Gastroesophageal sphincter (tissue), 4 donors: Measurements from ENCODE around the gene PTPRG. TPM values are rescaled to one million over a fixed set of nuclear protein-coding genes. Genes with fewer than 3 reads are reported as not detected.

ENCODE experiments used
- ATAC-seq: fragments of 150-250 bp; one replicate; pipeline ENCODE4 v1.9.1; 2016; ENCODE audit warnings: mild to moderate bottlenecking, moderate library complexity
- H3K27ac ChIP-seq, 4 donors: fragments of 200-600 bp; sonication (generic) in 3 of 4; 1 replicate in 3 of 4; 2 replicates in 1 of 4; pipeline ENCODE4 v1.5.1; 2016 to 2019
- H3K27me3 ChIP-seq: fragments of 200-600 bp; sonication (generic); one replicate; pipeline ENCODE4 v1.5.1; 2019
- H3K36me3 ChIP-seq, 2 donors: fragments of 200-600 bp; sonication (generic); one replicate each; pipeline ENCODE4 v1.5.1; 2019; ENCODE audit warnings: control low read depth in 1 of 2
- H3K4me1 ChIP-seq, 3 donors: fragments of 200-600 bp; sonication (generic); 1 replicate in 2 of 3; 2 replicates in 1 of 3; pipeline ENCODE4 v1.5.1; 2016 to 2019; ENCODE audit warnings: control low read depth in 2 of 3
- H3K4me3 ChIP-seq, 2 donors: fragments of 200-600 bp; sonication (generic); one replicate each; pipeline ENCODE4 v1.5.1; 2019; ENCODE audit warnings: mild to moderate bottlenecking in 1 of 2, moderate library complexity in 1 of 2
- H3K9me3 ChIP-seq, 3 donors: fragments of 200-600 bp; sonication (generic); one replicate each; pipeline ENCODE4 v1.5.1; 2017 to 2019; ENCODE audit warnings: control low read depth in 2 of 3
- EP300 ChIP-seq: sonication (generic); formaldehyde crosslinking; IDR thresholded peaks from one replicate; pipeline ENCODE4 v1.6.1; 2017; ENCODE audit warnings: antibody characterized with exemption, mild to moderate bottlenecking
- POLR2A ChIP-seq, 2 donors: fragments of 450-650 bp; IDR thresholded peaks; one replicate each; pipeline ENCODE4 v1.6.1; 2017; ENCODE audit warnings: antibody characterized with exemption in 2 of 2, mild to moderate bottlenecking in 2 of 2, moderate library complexity in 1 of 2
- POLR2AphosphoS5 ChIP-seq: sonication (generic); formaldehyde crosslinking; IDR thresholded peaks from one replicate; pipeline ENCODE4 v1.6.1; 2017; ENCODE audit warnings: antibody characterized with exemption
- WGBS, 2 donors: methylation state at CpG; one replicate each; pipeline ENCODE4 v1.1.5; 2018; ENCODE audit warnings: low coverage in 1 of 2; 5-methylcytosine and 5-hydroxymethylcytosine counted together
- total RNA-seq, 4 donors: library from RNA; depleted of rRNA; stranded (reverse); fragments of >200 nt; gene quantifications; one replicate each; pipeline ENCODE4 v1.1.0, GENCODE V29; 2016
- TF ChIP-seq, protein P1 (sequence below), 4 experiments: fragments of 200-600 bp in 2 of 4; fragments of 450-650 bp in 2 of 4; sonication (generic) in 1 of 4; IDR thresholded peaks; one replicate each; pipeline ENCODE4 v1.5.1; 2017 to 2019; ENCODE audit warnings: antibody characterized with exemption in 4 of 4, mild to moderate bottlenecking in 2 of 4, moderate library complexity in 2 of 4

PTPRG gene
- total RNA-seq, 4 donors from 2014 or later: 48.7 to 81.9 (median 52.8) TPM

DNA sequence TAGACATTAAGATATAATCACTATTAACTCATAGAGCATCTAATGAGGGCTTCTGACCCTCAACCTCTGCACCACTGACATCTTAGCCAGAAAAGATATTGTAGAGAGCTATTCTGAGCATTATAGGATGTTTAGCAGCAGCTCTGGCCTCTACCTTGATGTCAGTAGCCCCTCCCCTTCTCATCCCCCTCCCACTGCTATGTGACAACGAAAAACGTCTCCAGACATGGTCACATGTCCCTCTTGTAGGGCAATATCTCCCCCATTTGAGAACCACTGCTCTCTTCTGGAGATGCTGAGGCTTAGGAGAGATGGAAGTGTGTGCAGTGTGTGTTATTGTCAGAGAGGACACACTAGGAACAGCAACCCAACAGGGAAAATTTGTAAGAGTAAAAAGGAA lies 569.7 kb downstream of the PTPRG start:
- ATAC-seq: no peak
- Histone ChIP-seq H3K4me1 (peaks cover 0 to 26% (median 0%) of the 10 kb centered on the region in 3 donors), H3K4me3 (no peak overlapping the region), H3K27ac (no peak overlapping the region), H3K27me3 (no peaks in the 10 kb centered on the region), H3K9me3 (no peaks in the 10 kb centered on the region), H3K36me3 (no peaks in the 10 kb centered on the region)
- 73% methylated on average over 2 of the region's 2 CpGs; no CpG with 5 or more reads in 1 of the 2 donors for WGBS, 2 donors
- TF ChIP-seq POLR2AphosphoS5 (no peak), POLR2A (IDR thresholded peaks at IDR 0.05) (no peak), EP300 (no peak)
- TF ChIP-seq, protein P1, sequence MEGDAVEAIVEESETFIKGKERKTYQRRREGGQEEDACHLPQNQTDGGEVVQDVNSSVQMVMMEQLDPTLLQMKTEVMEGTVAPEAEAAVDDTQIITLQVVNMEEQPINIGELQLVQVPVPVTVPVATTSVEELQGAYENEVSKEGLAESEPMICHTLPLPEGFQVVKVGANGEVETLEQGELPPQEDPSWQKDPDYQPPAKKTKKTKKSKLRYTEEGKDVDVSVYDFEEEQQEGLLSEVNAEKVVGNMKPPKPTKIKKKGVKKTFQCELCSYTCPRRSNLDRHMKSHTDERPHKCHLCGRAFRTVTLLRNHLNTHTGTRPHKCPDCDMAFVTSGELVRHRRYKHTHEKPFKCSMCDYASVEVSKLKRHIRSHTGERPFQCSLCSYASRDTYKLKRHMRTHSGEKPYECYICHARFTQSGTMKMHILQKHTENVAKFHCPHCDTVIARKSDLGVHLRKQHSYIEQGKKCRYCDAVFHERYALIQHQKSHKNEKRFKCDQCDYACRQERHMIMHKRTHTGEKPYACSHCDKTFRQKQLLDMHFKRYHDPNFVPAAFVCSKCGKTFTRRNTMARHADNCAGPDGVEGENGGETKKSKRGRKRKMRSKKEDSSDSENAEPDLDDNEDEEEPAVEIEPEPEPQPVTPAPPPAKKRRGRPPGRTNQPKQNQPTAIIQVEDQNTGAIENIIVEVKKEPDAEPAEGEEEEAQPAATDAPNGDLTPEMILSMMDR (IDR thresholded peaks at IDR 0.05): no peak

DNA sequence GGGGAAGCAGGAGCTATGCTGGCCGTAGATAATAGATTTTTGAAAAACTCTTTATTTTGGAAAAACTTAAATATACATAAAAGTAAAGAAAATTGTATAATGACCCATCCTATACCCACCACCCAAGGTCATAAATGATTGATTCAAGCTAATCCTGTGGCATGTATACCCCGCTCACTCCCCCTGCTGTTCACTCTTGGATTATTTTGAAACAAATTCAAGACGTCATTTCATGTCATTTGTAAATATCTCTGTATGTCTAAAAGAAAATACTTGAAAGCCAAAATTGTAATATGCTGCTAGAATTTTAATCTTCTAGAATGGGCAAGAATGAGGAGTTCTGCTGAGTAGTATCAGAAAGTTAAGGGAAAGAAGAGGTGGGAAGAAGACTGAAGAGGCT lies 570.2 kb downstream of the PTPRG start:
- no peaks in the 10 kb centered on the region for H3K9me3 ChIP-seq
- 29 to 50% methylated on average over 2 to 3 of the region's 3 CpGs for WGBS, 2 donors
- no peaks in the 10 kb centered on the region for H3K27me3 ChIP-seq
- H3K36me3 ChIP-seq: no peaks in the 10 kb centered on the region
- TF ChIP-seq POLR2AphosphoS5 (no peak), EP300 (no peak), POLR2A (IDR thresholded peaks at IDR 0.05) (no peak)
- TF ChIP-seq, protein P1 (IDR thresholded peaks at IDR 0.05): peak in 3 of 4 experiments; percentile 31 to 38 (median 38)
- H3K4me1 ChIP-seq: peaks cover 0 to 26% (median 0%) of the 10 kb centered on the region in 3 donors
- ATAC-seq: peak; percentile 7
- H3K4me3 ChIP-seq: no peak overlapping the region
- H3K27ac ChIP-seq: peak overlapping the region in 2 of 4 donors; percentile 30 to 39

DNA sequence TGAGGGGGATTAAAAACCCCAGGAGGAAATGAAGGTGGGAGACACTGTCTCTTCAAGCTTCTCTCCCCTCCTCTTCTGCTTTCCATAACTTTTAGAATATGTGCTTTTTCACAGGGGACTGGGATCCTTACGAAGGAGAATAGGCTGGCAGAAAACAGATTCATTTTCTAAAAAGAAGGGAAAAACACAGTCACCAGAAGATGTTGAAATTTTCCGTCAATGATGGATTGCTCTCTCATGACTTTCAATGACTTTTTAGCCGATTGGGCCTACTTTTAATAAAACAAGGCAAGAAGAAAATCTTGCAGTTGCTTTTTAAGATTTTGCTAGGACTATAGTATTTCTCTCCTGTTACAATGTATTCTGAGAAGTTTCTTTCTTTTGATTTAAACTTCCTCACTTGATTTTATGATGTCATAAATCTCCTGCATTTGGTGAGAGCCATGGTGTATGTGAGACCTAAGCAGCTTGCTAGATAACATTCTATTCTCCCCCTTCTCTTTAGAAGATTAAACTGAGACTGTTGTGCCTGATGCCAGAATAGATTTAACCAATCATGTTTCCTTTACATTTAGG lies 570.7 kb downstream of the PTPRG start:
- 52 to 61% methylated on average over 3 of the region's 3 CpGs for WGBS, 2 donors
- no peaks in the 10 kb centered on the region for H3K27me3 ChIP-seq
- peak; percentile 58 for ATAC-seq
- peaks cover 0 to 26% (median 0%) of the 10 kb centered on the region in 3 donors for H3K4me1 ChIP-seq
- H3K9me3 ChIP-seq: no peaks in the 10 kb centered on the region
- H3K36me3 ChIP-seq: no peaks in the 10 kb centered on the region
- H3K27ac ChIP-seq: peak overlapping the region in 2 of 4 donors; percentile 30 to 39
- TF ChIP-seq EP300 (no peak), POLR2AphosphoS5 (peak; percentile 49), POLR2A (IDR thresholded peaks at IDR 0.05) (no peak)
- TF ChIP-seq, protein P1 (IDR thresholded peaks at IDR 0.05): no peak
- no peak overlapping the region for H3K4me3 ChIP-seq

DNA sequence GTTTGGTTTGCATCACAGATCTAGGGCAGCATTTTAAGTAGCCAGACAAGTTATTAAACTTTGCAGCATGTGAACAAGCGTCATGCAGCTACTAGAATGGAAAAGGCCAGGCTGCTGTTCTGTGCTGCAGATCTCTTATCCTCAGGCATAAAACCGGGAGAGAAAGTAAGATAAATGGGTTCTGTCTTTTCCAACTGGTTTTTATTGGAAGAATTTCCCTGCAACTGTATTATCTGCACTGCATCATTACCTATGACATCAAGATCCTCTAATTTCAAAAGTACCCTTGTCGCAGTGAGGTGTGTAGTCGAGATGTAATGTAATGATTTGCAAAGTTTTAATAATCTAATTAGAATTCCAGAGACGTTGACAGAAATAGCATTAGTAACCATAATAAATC lies 571.6 kb downstream of the PTPRG start:
- Histone ChIP-seq H3K4me3 (no peak overlapping the region), H3K36me3 (no peaks in the 10 kb centered on the region), H3K9me3 (no peaks in the 10 kb centered on the region), H3K27ac (no peak overlapping the region), H3K4me1 (peaks cover 0 to 26% (median 0%) of the 10 kb centered on the region in 3 donors), H3K27me3 (no peaks in the 10 kb centered on the region)
- WGBS, 2 donors: 72 to 74% methylated on average over 5 of the region's 5 CpGs
- no peak for ATAC-seq
- TF ChIP-seq, protein P1 (IDR thresholded peaks at IDR 0.05): no peak
- TF ChIP-seq POLR2A (IDR thresholded peaks at IDR 0.05) (no peak), EP300 (no peak), POLR2AphosphoS5 (no peak)

DNA sequence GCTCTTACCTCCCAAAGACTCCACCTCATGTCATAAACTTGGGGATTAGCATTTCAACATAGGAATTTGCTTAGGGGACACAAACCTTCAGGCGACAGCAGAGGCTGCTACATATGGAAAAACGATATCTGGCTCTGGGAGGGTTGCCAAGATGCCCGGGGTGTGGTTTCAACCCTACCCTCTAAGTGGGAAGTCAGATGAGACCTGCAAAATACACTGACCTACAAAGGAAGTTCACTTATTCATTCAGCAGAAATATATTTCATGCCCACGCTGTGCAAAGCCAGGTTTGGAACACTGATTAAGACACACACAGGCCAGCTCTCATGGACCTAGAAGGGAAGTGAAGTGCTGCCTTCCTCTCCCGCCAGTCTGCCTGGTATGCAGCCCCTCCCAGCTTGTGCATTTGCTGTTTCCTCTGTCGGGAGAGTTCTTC lies 572.7 kb downstream of the PTPRG start:
- H3K4me1 ChIP-seq: peaks cover 0 to 26% (median 0%) of the 10 kb centered on the region in 3 donors
- TF ChIP-seq EP300 (no peak), POLR2AphosphoS5 (no peak), POLR2A (IDR thresholded peaks at IDR 0.05) (no peak)
- TF ChIP-seq, protein P1 (IDR thresholded peaks at IDR 0.05): no peak
- ATAC-seq: peak; percentile 28
- no peak overlapping the region for H3K27ac ChIP-seq
- whole genome bisulfite sequencing, 2 donors: 26 to 45% methylated on average over 5 to 6 of the region's 6 CpGs
- no peaks in the 10 kb centered on the region for H3K36me3 ChIP-seq
- no peak overlapping the region for H3K4me3 ChIP-seq
- H3K27me3 ChIP-seq: no peaks in the 10 kb centered on the region
- H3K9me3 ChIP-seq: no peaks in the 10 kb centered on the region
